HG03025 (cell line): Measurements from ENCODE around the gene KCNAB1.
"Not testable (repeated sequence)": the region's sequence is repeated elsewhere in the genome, so short reads cannot be mapped to it uniquely, and the experiment has no call there.

Source experiments
- ATAC-seq: cut with Tn5 transposase; IDR thresholded peaks from one replicate; pipeline ENCODE4 v1.9.1; 2021; ENCODE audit warnings: mild to moderate bottlenecking, moderate library complexity; ENCODE audit not compliant: unreplicated experiment, low FRiP score

KCNAB1 gene

DNA sequence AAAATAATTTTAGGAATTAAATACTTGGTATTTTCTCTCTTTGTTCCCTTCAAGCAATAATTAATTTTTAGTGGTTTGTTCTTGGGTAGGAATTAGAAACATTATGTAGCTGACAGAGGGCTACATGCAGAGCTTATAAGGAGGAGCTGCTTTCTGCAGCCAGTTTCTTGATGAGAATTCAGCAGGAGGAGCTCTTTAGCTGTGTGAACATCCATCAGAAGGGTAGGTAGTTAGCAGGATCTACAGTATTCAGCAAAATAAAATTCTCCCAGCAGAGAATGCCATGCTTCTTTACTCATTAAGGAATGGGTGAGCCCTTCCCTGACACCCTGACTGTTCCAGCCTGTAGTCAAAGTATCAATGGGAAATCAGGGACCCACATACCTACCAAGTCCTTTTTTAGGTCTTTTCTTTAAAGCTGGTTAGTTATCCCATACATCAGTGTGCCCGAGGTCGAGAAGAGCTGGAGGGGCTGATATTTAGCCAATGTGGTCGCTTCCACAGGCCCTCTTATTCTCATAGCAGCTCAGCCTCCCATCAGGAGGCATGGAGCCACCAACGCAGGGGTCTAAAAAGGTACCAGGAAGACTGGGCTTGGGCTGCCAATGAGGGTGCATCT, 54.0 kb downstream of the KCNAB1 start:
- no peak for ATAC-seq

GRCh38 chr3:156175570-156175969, 55.2 kb downstream of the KCNAB1 start:
- ATAC-seq, result no peak

DNA sequence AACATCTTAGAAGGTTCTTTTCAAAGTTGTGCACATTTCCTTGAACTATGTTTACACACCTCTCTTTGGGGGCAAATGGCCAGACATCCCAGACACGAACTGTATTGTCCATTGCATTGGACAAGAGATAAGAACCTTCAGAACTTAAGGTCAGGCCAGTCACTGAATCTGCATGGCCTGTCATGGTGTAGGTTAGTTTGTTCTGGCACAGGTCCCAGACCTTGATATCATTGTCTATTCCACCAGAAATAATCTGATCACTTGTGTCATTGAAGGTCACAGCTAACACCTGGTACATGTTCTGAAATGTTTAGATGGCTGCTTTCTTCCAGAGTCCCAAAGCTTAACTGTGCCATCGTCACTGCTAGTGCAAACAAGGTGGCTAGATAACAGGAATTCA, 55.7 kb downstream of the KCNAB1 start:
- ATAC-seq, result no peak

DNA sequence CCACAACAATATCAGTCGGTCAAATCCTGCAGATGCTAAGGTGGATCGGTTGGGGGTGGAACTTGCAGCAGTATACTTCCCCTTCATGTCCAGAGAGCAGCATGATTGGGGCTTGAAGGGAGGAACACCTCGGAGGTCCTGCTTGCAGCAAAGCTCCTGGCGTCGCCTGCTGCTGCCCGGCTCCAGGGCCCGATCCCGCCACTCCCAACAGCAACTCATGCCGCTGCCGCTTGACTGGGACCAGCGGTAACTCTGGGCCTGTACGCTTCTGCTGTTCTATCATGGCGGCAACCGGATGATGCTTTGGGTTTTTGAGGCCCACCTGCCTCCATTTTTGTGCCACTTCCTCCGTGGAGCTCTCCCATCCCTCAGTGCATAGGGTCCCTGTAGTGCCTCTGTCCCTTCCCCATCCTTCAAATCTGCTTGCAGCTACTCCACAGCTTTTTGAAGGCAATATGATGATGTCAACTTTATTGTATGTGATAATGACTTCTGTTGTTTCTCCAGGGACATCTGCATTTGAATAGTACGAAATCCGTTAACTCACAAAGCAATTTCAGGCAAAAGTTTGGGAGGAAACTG, 56.3 kb downstream of the KCNAB1 start:
- ATAC-seq, result no peak

DNA sequence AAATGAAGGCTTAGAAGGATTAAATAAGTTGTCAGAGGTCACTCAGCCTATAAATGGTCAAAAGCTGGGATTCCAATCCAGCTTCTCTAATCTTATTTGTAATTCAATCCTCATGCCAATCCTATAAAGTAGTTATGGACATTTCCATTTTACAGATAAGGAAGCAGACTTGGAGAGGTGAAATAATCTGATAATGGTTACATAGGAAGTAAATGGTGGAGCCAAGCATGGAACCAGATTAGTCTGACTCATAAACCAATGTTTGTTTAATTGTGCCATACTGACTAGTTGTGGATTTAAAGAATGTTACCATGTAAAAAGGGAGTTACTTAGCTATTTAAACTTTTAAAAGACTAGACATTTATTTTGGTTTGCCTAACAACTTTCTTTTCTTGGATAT, 59.7 kb downstream of the KCNAB1 start:
- no peak for ATAC-seq

GRCh38 chr3:156181509-156181908, 61.1 kb downstream of the KCNAB1 start:
- ATAC-seq, result no peak

DNA sequence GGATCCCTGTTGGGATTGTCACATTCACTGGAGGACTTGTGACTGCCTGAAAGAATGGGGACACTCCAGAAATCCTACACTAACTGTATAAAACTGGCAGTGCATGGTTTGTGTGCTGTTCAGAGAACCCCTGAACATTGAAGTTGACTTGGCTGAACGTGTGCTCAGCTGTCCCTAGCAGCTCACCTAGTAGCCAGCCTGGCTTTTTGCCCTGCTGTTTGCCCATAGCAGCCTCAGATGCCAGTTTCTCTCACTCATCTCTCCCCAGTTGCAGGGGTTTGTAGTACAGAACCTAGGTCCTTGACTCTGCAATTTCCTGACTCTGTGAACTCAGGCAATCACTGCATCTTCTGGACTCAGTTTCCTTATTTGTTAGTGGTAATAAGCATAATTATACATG, 63.0 kb downstream of the KCNAB1 start:
- ATAC-seq, result no peak

GRCh38 chr3:156184156-156184555, 63.8 kb downstream of the KCNAB1 start:
- no peak for ATAC-seq

GRCh38 chr3:156187146-156187769, 66.9 kb downstream of the KCNAB1 start:
- no peak for ATAC-seq

DNA sequence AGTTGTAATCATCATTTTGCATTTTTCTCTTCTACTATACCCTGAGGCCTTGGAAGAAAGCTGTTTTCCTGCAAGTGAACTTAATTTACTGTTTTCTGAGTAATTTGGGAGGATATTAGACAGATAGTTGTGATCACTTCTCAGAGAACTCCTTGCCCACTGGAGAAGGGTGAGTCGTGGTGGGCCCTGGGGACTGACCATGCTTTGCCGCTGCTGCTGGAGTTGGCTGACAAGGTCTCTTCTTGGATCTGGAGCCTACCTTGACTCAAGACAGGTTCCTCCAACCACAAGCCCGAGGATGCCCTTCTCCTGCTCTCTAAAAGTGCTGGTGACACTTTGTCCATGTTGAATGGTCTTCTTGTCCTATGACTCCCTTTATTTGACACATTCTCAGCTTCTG, 68.4 kb downstream of the KCNAB1 start:
- ATAC-seq, result no peak

GRCh38 chr3:156189927-156190326, 69.5 kb downstream of the KCNAB1 start:
- no peak for ATAC-seq

DNA sequence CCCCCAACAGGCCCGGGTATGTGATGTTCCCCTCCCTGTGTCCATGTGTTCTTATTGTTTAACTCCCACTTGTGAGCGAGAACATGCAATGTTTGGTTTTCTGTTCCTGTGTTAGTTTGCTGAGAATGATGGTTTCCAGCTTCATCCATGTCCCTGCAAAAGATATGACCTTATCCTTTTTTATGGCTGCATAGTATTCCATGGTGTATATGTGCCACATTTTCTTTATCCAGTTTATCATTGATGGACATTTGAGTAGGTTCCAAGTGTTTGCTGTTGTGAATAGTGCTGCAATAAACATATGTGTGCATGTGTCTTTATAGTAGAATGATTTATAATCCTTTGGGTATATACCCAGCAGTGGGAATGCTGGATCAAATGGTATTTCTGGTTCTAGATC, 74.6 kb downstream of the KCNAB1 start:
- ATAC-seq, result not testable (repeated sequence)

GRCh38 chr3:156197152-156197551, 76.8 kb downstream of the KCNAB1 start:
- ATAC-seq, result not testable (repeated sequence)

GRCh38 chr3:156201411-156202405, 81.3 kb downstream of the KCNAB1 start:
- no peak for ATAC-seq

DNA sequence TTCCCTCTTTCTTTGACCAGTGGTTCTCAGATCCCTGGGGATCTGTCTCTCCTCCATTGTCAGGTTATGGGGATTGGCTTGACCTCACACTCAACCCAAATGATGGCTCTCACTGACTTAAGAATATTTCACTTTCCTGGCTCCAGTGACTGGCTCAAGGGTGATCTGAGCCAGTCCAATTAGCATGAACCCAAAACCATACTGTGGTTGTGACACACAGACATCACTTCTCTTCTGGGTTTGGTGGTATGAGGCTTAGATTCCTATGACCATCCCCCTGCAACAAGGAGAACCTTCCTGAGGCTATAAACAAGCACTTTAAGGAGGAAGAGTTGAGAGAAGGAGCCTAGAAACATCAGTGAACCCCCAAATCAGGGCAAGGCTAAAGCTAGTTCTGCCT, 85.8 kb downstream of the KCNAB1 start:
- ATAC-seq, result no peak

DNA sequence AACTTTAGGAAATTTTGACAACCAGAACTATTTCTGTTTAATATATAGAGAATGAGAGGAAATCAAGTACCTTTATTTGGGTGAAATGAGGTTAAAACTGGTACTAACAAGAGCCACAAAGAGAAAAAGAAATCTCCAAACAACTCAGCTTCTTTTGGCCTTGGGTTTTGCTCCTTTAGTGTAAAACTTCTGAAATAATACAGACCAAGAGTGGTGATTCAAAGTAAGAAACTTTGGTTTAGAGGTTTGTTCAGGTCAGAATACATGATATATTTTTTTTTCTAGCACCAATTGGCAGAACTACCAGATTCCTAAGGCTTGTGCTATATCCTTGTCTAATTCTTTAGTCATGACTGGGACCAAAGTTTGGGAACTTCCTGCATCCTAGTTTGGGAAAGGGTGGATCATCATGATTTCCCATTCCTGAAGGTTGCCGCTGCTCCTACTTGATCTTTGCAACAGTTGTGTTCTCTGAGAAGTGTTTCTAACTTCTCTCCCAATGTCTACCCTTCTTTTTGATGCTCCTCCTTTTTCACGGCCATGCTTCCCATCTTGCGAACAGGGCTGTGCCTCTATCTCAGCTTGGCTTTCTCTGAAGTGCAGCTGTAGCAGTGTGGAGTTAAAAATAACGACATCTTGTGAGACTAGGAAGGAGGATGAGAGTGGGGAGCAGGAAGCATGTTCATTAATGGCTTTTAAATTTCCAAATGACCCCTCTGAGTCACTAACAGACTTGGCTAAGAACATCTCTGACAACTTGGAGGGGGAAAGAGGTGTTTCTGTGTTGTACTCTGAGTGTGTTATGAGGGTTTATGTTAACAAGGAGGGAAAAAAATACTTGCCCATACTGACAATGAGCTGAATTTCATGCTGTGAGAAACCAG, 87.7 kb downstream of the KCNAB1 start:
- ATAC-seq, result no peak

DNA sequence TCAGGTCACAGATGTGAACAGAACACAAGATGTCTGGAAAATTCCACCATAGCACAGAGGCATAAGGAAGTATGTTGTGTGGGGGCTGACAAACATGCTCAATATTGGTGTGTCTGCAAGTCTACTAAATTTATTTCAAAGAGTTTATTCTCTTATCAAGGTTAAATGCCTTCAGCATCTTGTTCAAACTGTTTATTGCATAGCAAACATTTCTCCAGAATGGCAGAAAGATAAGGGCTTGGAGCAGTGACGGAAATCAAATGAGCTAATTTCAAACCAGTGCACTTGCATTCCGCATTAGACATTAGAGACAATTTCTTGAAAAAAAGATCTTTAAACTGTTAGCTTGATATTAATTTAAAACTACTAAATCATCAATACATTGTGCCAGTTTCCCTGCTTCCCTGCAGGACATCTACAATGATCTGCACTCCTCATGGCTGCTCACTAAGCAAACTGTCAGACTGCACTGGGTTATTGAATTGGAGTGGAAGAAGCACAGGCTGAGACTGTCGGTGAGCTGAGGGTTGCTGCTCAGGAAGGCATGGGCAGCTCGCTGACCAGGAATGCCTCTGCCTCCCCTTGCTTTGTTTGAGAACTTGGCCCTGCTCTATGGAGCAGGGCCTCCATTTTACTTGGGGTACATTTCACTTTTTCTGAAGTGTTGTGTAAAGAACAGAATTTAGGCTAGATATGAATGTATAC, 89.4 kb downstream of the KCNAB1 start:
- no peak for ATAC-seq

GRCh38 chr3:156211583-156211982, 91.2 kb downstream of the KCNAB1 start:
- ATAC-seq, result no peak

- ATAC-seq, result no peak
Observed at GRCh38 chr3:156214676-156215075, 94.3 kb downstream of the KCNAB1 start.
